ENCODE data around the gene ZMIZ1. TPM values are rescaled to one million over a fixed set of nuclear protein-coding genes. Genes with fewer than 3 reads are reported as not detected.

The ZMIZ1 gene
- total RNA-seq, 1 experiment from 2014 or later, result 28.4 TPM

- Histone ChIP-seq H3K4me1 (ENCODE audit: control insufficient read depth in 1 of 2, insufficient read depth in 2 of 2, low read length in 2 of 2) (peaks cover 7 to 22% of the 10 kb centered on the region in 2 experiments; a peak in 3 of 4 replicates), H3K9me3 (ENCODE audit: control insufficient read depth in 1 of 2, insufficient read depth in 1 of 2, low read depth in 1 of 2, low read length in 2 of 2) (no peaks in the 10 kb centered on the region), H3K27me3 (ENCODE audit: insufficient read depth, low read length) (no peaks in the 10 kb centered on the region), H2AFZ (ENCODE audit: low read depth, low read length, poor library complexity, severe bottlenecking) (no peak overlapping the region), H3K9ac (ENCODE audit: low read length) (no peak overlapping the region), H3K27ac (ENCODE audit: low read depth, low read length) (no peak overlapping the region), H3K4me2 (ENCODE audit: low read length) (no peak overlapping the region), H4K20me1 (ENCODE audit: insufficient read depth) (no peaks in the 10 kb centered on the region), H3K79me2 (ENCODE audit: insufficient read depth, low read length) (no peaks in the 10 kb centered on the region; the same call in 1 of the 2 replicates), H3K4me3 (replicated peaks in 1 of 2; ENCODE audit: low read depth in 1 of 2, low read length in 2 of 2) (no peak overlapping the region), H3K36me3 (ENCODE audit: control insufficient read depth in 1 of 2, insufficient read depth in 2 of 2, low read length in 2 of 2) (no peaks in the 10 kb centered on the region), H3K9me2 (ENCODE audit: insufficient read depth) (no peaks in the 10 kb centered on the region)
- TF ChIP-seq SP1 (IDR thresholded peaks at IDR 0.05; ENCODE audit: low read depth) (no peak), YY1 (IDR thresholded peaks at IDR 0.05; ENCODE audit: extremely low read depth, insufficient replicate concordance, low read depth, low read length) (no peak), SIN3A (IDR thresholded peaks at IDR 0.05; ENCODE audit: low read depth) (no peak), ZFX (IDR thresholded peaks at IDR 0.05) (no peak), EZH2phosphoT487 (IDR thresholded peaks at IDR 0.05; ENCODE audit: borderline replicate concordance) (no peak), CBX3 (IDR thresholded peaks at IDR 0.05; ENCODE audit: low read depth) (no peak), POLR2A (IDR thresholded peaks at IDR 0.05; ENCODE audit: borderline replicate concordance, extremely low read depth, insufficient read depth, insufficient read length) (no peak), SRF (IDR thresholded peaks at IDR 0.05; ENCODE audit: low read depth) (no peak), RAD21 (IDR thresholded peaks at IDR 0.05; ENCODE audit: low read depth) (no peak), REST (IDR thresholded peaks at IDR 0.05; ENCODE audit: low read depth) (no peak), ATF3 (IDR thresholded peaks at IDR 0.05) (no peak), FOSL1 (IDR thresholded peaks at IDR 0.05; ENCODE audit: low read depth) (no peak), EZH2 (IDR thresholded peaks at IDR 0.05) (no peak), EGR1 (IDR thresholded peaks at IDR 0.05; ENCODE audit: low read depth) (no peak)
- TF ChIP-seq, protein P1, sequence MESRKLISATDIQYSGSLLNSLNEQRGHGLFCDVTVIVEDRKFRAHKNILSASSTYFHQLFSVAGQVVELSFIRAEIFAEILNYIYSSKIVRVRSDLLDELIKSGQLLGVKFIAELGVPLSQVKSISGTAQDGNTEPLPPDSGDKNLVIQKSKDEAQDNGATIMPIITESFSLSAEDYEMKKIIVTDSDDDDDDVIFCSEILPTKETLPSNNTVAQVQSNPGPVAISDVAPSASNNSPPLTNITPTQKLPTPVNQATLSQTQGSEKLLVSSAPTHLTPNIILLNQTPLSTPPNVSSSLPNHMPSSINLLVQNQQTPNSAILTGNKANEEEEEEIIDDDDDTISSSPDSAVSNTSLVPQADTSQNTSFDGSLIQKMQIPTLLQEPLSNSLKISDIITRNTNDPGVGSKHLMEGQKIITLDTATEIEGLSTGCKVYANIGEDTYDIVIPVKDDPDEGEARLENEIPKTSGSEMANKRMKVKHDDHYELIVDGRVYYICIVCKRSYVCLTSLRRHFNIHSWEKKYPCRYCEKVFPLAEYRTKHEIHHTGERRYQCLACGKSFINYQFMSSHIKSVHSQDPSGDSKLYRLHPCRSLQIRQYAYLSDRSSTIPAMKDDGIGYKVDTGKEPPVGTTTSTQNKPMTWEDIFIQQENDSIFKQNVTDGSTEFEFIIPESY (IDR thresholded peaks at IDR 0.05; ENCODE audit: extremely low read depth, insufficient replicate concordance, low read length), result no peak
- no TSS peak for BruUV-seq (replicated peaks)
- DNase-seq (ENCODE audit: low read depth, low spot score), result no peak
- ChIA-PET CTCF (no interaction called here), RAD21 (ENCODE audit: low non-redundant PET in 1 of 2, low total read pairs in 2 of 2, uncharacterized antibody in 2 of 2, unreplicated experiment in 2 of 2) (no interaction called here), POLR2A (no interaction called here)
- intact Hi-C loops (cut with micrococcal nuclease), result no loop called here
- ATAC-seq, result no peak
These were observed 273.6 kb downstream of the ZMIZ1 start for GRCh38 chr10:79342295-79342761.
